Neuronal stem cell (in vitro differentiated cells): Measurements from ENCODE around the gene TMEM233.
A peak's percentile ranks its signal among the peaks of the same experiment; 100 is the strongest.

Experiments used
- DNase-seq: peaks from one replicate; pipeline ENCODE4 v3.0.0-alpha.2; 2013; ENCODE audit warnings: low spot score
- H2AFZ ChIP-seq: one replicate; pipeline ENCODE4 v1.6.1; 2013; ENCODE audit warnings: mild to moderate bottlenecking, low read length, inconsistent platforms
- H2AK5ac ChIP-seq: 2 replicates; pipeline ENCODE4 v1.6.1; 2013; ENCODE audit warnings: low read depth, mild to moderate bottlenecking, inconsistent platforms, low read length, moderate library complexity, mixed read lengths
- H2BK120ac ChIP-seq: 2 replicates; pipeline ENCODE4 v1.6.1; 2013; ENCODE audit warnings: low read depth, mild to moderate bottlenecking, inconsistent platforms, low read length, moderate library complexity, mixed read lengths
- H2BK12ac ChIP-seq: one replicate; pipeline ENCODE4 v1.6.1; 2013; ENCODE audit warnings: low read length, inconsistent platforms
- H2BK15ac ChIP-seq: 2 replicates; pipeline ENCODE4 v1.6.1; 2013; ENCODE audit warnings: mild to moderate bottlenecking, low read length, inconsistent platforms, mixed read lengths
- H2BK5ac ChIP-seq: one replicate; pipeline ENCODE4 v1.6.1; 2013; ENCODE audit warnings: inconsistent platforms, mild to moderate bottlenecking, low read length, moderate library complexity
- H3K14ac ChIP-seq: one replicate; pipeline ENCODE4 v1.6.1; 2013; ENCODE audit warnings: low read length, inconsistent platforms
- H3K18ac ChIP-seq: 2 replicates; pipeline ENCODE4 v1.6.1; 2013; ENCODE audit warnings: low read length, inconsistent platforms
- H3K23ac ChIP-seq: 2 replicates; pipeline ENCODE4 v1.6.1; 2013; ENCODE audit warnings: low read depth, mild to moderate bottlenecking, mixed read lengths, low read length, inconsistent platforms; ENCODE audit not compliant: poor library complexity
- H3K27ac ChIP-seq: replicated peaks from 3 replicates; pipeline ENCODE4 v1.5.1; 2013; ENCODE audit warnings: low read length, inconsistent platforms
- H3K27me3 ChIP-seq, 3 experiments: 2 replicates each; pipeline ENCODE4 v1.6.1; 2013; ENCODE audit warnings: low read length in 3 of 3, mild to moderate bottlenecking in 2 of 3, inconsistent platforms in 1 of 3, low read depth in 1 of 3, mixed read lengths in 1 of 3, moderate library complexity in 1 of 3; ENCODE audit not compliant: control insufficient read depth in 3 of 3, insufficient read depth in 3 of 3
- H3K36me3 ChIP-seq, 2 donors: replicated peaks in 1 of 2; 2 replicates each; pipeline ENCODE4 v1.6.1; 2013; ENCODE audit warnings: low read length in 2 of 2; ENCODE audit not compliant: control insufficient read depth in 2 of 2, insufficient read depth in 2 of 2
- H3K4ac ChIP-seq: 2 replicates; pipeline ENCODE4 v1.6.1; 2013; ENCODE audit warnings: inconsistent platforms, mild to moderate bottlenecking, low read length, moderate library complexity
- H3K4me1 ChIP-seq, 2 donors: 1 replicate in 1 of 2; 2 replicates in 1 of 2; pipeline ENCODE4 v1.6.1; 2013; ENCODE audit warnings: low read length in 2 of 2, low read depth in 1 of 2; ENCODE audit not compliant: control insufficient read depth in 2 of 2, insufficient read depth in 1 of 2
- H3K4me2 ChIP-seq: one replicate; pipeline ENCODE4 v1.6.1; 2013; ENCODE audit warnings: mild to moderate bottlenecking, low read length, inconsistent platforms; ENCODE audit not compliant: insufficient read depth, poor library complexity, severe bottlenecking
- H3K4me3 ChIP-seq, 2 donors: 2 replicates each; pipeline ENCODE4 v1.5.1; 2013; ENCODE audit warnings: low read length in 2 of 2, mild to moderate bottlenecking in 2 of 2, inconsistent platforms in 1 of 2, moderate library complexity in 1 of 2
- H3K79me1 ChIP-seq: one replicate; pipeline ENCODE4 v1.6.1; 2013; ENCODE audit warnings: low read depth, mild to moderate bottlenecking, inconsistent platforms, low read length, moderate library complexity
- H3K9ac ChIP-seq: one replicate; pipeline ENCODE4 v1.6.1; 2013; ENCODE audit warnings: mild to moderate bottlenecking, low read depth, low read length, inconsistent platforms; ENCODE audit not compliant: poor library complexity
- H3K9me3 ChIP-seq, 2 donors: replicated peaks in 1 of 2; 2 replicates each; pipeline versions ENCODE3 to v1.6.1; 2013; ENCODE audit warnings: low read length in 2 of 2, mild to moderate bottlenecking in 2 of 2, inconsistent platforms in 1 of 2, low read depth in 1 of 2, mixed read lengths in 1 of 2, moderate library complexity in 1 of 2; ENCODE audit not compliant: control insufficient read depth in 2 of 2, insufficient read depth in 1 of 2
- H4K8ac ChIP-seq: one replicate; pipeline ENCODE4 v1.6.1; 2013; ENCODE audit warnings: low read depth, mild to moderate bottlenecking, inconsistent platforms, low read length, moderate library complexity
- H4K91ac ChIP-seq: one replicate; pipeline ENCODE4 v1.6.1; 2013; ENCODE audit warnings: low read length, low read depth, mild to moderate bottlenecking, inconsistent platforms; ENCODE audit not compliant: poor library complexity
- WGBS, 2 donors: extraction: QIAGEN DNeasy Blood & Tissue Kit; methylation state at CpG; one replicate each; pipeline ENCODE4 v1.1.7; 2013; ENCODE audit warnings: missing lambda C conversion rate in 2 of 2, mixed read lengths in 1 of 2; ENCODE audit not compliant: insufficient read length in 2 of 2, insufficient replicate concordance in 1 of 2; ENCODE audit errors: extremely low coverage in 2 of 2; 5-methylcytosine and 5-hydroxymethylcytosine counted together

The TMEM233 gene

DNA sequence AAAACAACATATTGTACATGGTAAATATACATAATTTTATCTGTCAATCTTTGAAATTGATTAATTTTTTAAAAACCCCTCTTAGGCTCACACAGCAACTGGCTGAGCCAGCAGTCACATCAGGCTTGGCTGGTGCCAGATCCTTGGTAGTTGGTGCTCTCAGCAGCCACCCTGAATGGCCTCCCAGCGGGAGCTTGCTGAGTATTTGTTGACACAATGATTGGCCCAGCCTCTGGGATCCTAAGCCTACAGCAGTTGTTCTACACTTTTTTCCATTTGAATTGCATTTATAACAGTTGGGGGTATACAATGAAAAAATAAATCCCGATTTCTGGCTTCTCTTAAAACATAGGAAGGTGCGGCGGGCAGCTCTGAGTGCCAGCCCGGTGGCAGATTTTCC, 85.5 kb downstream of the TMEM233 start:
- no peak overlapping the region for H2AK5ac ChIP-seq
- H3K27me3 ChIP-seq = no peaks in the 10 kb centered on the region
- H3K4ac ChIP-seq = no peak overlapping the region
- H3K36me3 ChIP-seq = peaks cover 53 to 85% of the 10 kb centered on the region in 2 donors
- WGBS, 2 donors = no CpG with 5 or more reads among the region's 5 CpGs
- H3K79me1 ChIP-seq = no peaks in the 10 kb centered on the region
- no peak overlapping the region for H3K4me3 ChIP-seq
- H2BK120ac ChIP-seq = no peak overlapping the region
- DNase-seq = no peak
- H2AFZ ChIP-seq = no peak overlapping the region
- H3K4me2 ChIP-seq = no peak overlapping the region
- H3K27ac ChIP-seq = no peak overlapping the region
- H3K23ac ChIP-seq = no peak overlapping the region
- H3K4me1 ChIP-seq = no peaks in the 10 kb centered on the region
- H2BK12ac ChIP-seq = no peak overlapping the region
- no peak overlapping the region for H2BK15ac ChIP-seq
- H3K9me3 ChIP-seq = no peaks in the 10 kb centered on the region
- no peak overlapping the region for H3K18ac ChIP-seq
- no peak overlapping the region for H3K14ac ChIP-seq
- H3K9ac ChIP-seq = no peak overlapping the region
- no peak overlapping the region for H4K8ac ChIP-seq
- no peak overlapping the region for H2BK5ac ChIP-seq
- H4K91ac ChIP-seq = no peak overlapping the region

DNA sequence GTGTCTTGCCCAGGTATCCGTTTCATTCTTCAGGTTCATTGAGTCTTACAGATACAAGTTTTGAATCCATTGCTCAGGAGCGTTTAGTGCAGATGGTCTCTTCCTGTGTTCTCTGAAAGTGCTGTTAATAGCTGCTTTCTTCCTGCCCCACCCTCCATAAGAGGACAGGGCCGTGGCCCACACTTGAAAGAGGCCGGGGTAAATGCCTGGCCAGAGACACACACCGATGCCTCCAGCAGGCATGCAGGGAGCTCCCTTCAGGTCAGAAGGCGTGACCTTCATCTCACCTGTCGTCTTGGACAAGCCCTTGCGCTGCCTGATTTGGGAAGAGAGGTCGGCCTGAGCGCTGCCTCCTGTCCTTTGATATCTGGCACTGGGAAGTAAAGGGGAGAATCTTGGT, 85.9 kb downstream of the TMEM233 start:
- Histone ChIP-seq H3K18ac (no peak overlapping the region), H2BK120ac (no peak overlapping the region), H3K4me1 (no peaks in the 10 kb centered on the region), H3K9me3 (no peaks in the 10 kb centered on the region), H3K23ac (no peak overlapping the region), H3K14ac (no peak overlapping the region), H2AK5ac (no peak overlapping the region), H3K4me2 (no peak overlapping the region), H2BK12ac (no peak overlapping the region), H4K91ac (no peak overlapping the region), H3K4me3 (peak overlapping the region in 1 of 2 donors; percentile 48), H2AFZ (no peak overlapping the region), H3K4ac (no peak overlapping the region), H3K9ac (no peak overlapping the region), H3K27me3 (no peaks in the 10 kb centered on the region), H2BK15ac (no peak overlapping the region), H3K27ac (no peak overlapping the region), H3K79me1 (no peaks in the 10 kb centered on the region), H2BK5ac (no peak overlapping the region), H4K8ac (no peak overlapping the region), H3K36me3 (peaks cover 49 to 81% of the 10 kb centered on the region in 2 donors)
- DNase-seq = no peak
- no CpG with 5 or more reads among the region's 10 CpGs for WGBS, 2 donors

DNA sequence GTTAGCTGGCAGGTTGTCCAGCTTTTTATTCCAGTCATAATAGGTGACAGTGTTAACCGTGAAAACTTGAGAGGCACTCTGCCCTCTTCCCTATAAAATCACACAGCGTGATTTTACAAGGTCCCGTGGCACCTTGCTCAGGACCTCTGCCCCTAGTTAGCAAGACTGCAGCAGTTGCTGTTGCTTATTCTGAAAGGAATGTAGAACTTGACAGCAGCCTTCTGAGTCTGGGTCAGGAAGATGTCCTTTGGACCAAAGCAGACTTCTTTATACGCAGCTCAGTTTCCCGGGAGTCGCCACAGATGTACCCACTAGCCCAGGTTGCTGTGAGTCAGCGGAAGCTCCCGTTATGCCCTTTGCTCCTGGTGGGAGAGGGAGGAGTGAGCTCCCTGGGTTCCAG, 87.5 kb downstream of the TMEM233 start:
- no peaks in the 10 kb centered on the region for H3K27me3 ChIP-seq
- peaks cover 39 to 74% of the 10 kb centered on the region in 2 donors for H3K36me3 ChIP-seq
- H3K9me3 ChIP-seq = no peaks in the 10 kb centered on the region
- H3K4me2 ChIP-seq = no peak overlapping the region
- WGBS, 2 donors = no CpG with 5 or more reads among the region's 8 CpGs
- H2BK120ac ChIP-seq = no peak overlapping the region
- no peaks in the 10 kb centered on the region for H3K79me1 ChIP-seq
- no peak overlapping the region for H2BK12ac ChIP-seq
- no peak overlapping the region for H2AK5ac ChIP-seq
- H3K14ac ChIP-seq = no peak overlapping the region
- H3K18ac ChIP-seq = no peak overlapping the region
- no peak overlapping the region for H3K4ac ChIP-seq
- DNase-seq = no peak
- no peak overlapping the region for H4K91ac ChIP-seq
- H2AFZ ChIP-seq = no peak overlapping the region
- no peak overlapping the region for H2BK5ac ChIP-seq
- H3K23ac ChIP-seq = no peak overlapping the region
- H4K8ac ChIP-seq = no peak overlapping the region
- H3K27ac ChIP-seq = no peak overlapping the region
- H3K4me1 ChIP-seq = no peaks in the 10 kb centered on the region
- no peak overlapping the region for H2BK15ac ChIP-seq
- no peak overlapping the region for H3K9ac ChIP-seq
- no peak overlapping the region for H3K4me3 ChIP-seq

DNA sequence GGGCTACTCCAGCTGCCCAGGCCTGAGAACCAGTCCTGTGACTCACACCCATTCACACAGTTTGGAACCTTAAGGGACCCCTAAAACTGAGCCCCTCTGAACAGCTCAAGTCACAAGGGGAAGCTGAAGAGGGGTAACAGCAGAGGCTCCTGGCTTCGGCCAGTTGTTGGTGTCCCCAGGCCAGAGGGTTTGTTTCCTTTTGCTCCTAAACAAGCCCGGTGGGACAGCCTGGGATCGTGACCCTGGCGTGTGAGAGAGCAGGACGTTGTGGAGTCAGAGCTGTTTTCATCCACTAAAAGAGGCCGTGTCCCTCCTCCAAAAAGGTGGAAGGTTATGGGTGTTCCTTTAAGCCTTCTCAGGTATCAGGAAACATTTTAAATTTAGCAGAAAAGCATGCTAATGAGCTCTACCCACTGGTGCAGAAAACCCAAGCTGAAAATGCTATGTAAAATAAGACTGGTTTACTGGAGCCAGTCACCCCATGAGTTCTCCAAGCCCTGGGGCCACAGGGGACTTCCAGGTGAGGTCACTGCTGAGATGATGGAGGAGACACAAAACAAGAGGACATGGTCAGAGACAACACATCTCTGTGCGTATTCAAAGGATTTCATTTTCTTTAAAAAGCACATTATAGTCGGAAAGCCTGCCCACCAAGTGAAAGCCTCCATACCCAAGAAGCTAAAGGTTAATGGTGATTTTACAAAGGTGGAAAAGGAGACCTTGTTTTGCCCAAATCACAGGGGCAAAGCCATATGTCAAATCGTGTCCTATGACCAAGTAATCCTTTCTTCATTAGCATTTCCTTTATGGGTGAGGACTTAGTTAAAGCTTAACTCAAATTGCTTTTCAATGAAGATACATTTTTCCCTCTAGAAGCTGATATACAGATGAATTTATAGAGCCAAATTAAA, 88.4 kb downstream of the TMEM233 start:
- Histone ChIP-seq H2BK12ac (no peak overlapping the region), H2BK120ac (no peak overlapping the region), H3K4me3 (no peak overlapping the region), H3K4me2 (no peak overlapping the region), H3K79me1 (no peaks in the 10 kb centered on the region), H3K14ac (no peak overlapping the region), H3K9ac (no peak overlapping the region), H4K8ac (no peak overlapping the region), H3K18ac (no peak overlapping the region), H4K91ac (no peak overlapping the region), H2BK5ac (no peak overlapping the region), H3K9me3 (no peaks in the 10 kb centered on the region), H3K4ac (no peak overlapping the region), H2AK5ac (no peak overlapping the region), H3K4me1 (no peaks in the 10 kb centered on the region), H3K27ac (no peak overlapping the region), H2AFZ (no peak overlapping the region), H3K36me3 (peaks cover 37 to 74% of the 10 kb centered on the region in 2 donors), H2BK15ac (no peak overlapping the region), H3K27me3 (no peaks in the 10 kb centered on the region), H3K23ac (no peak overlapping the region)
- DNase-seq = no peak
- no CpG with 5 or more reads among the region's 9 CpGs for WGBS, 2 donors
